Right lung (tissue), 5 donors: ENCODE measurements around the gene ITPKA. TPM values are rescaled to one million over a fixed set of nuclear protein-coding genes. Genes with fewer than 3 reads are reported as not detected.

Experiments
- polyA plus RNA-seq, 5 donors: library from polyadenylated mRNA; unstranded; fragments of 120-200 nt; gene quantifications; one replicate each; pipeline versions ENCODE4 v1.2.1 to v1.2.3, GENCODE V29; 2013; ENCODE audit warnings: inconsistent platforms in 1 of 5, low replicate concordance in 1 of 5; ENCODE audit not compliant: insufficient read length in 5 of 5, insufficient read depth in 1 of 5

ITPKA gene
- polyA plus RNA-seq, 5 donors: 1.0 to 1.6 (median 1.3) TPM

Other genes with a start within 250 kb of the ITPKA start
- gene OIP5, start 161.3 kb upstream of the ITPKA start, polyA plus RNA-seq: 10 to 100 TPM in 1 of 5 donors, 1 to 10 TPM in 4; 5.3 to 13.9 (median 7.0) TPM
- gene NUSAP1, start 161.0 kb upstream of the ITPKA start, polyA plus RNA-seq: 100 to 1,000 TPM in 2 of 5 donors, 10 to 100 TPM in 3; 51.2 to 160 (median 92.2) TPM
- gene NDUFAF1, start 91.4 kb upstream of the ITPKA start, polyA plus RNA-seq: 10 to 100 TPM; 15.8 to 24.1 (median 17.0) TPM
- gene RTF1, start 76.8 kb upstream of the ITPKA start, polyA plus RNA-seq: 10 to 100 TPM; 58.3 to 85.9 (median 62.9) TPM
- gene LTK, start 20.0 kb downstream of the ITPKA start, polyA plus RNA-seq: 1 to 10 TPM; 1.8 to 3.7 (median 2.9) TPM
- 10 to 100 TPM; 25.1 to 31.3 (median 27.2) TPM for gene RPAP1, start 50.4 kb downstream of the ITPKA start, polyA plus RNA-seq
- 10 to 100 TPM; 35.9 to 47.1 (median 43.2) TPM for gene TYRO3, start 65.3 kb downstream of the ITPKA start, polyA plus RNA-seq
- 10 to 100 TPM; 23.9 to 41.5 (median 35.3) TPM for gene MGA, start 166.5 kb downstream of the ITPKA start, polyA plus RNA-seq